SU-DHL-6 (cell line): ENCODE data around the gene THSD7B.

Experiments
- H2AFZ ChIP-seq: fragments of 200-600 bp; sonication (generic); 2 replicates; pipeline ENCODE4 v1.6.1; 2014; ENCODE audit warnings: low read depth, mild to moderate bottlenecking, moderate library complexity, mixed read lengths, antibody characterized with exemption, low read length; ENCODE audit not compliant: severe bottlenecking
- H3F3A ChIP-seq: fragments of 200-600 bp; shearing (Covaris generic); 2 replicates; pipeline ENCODE4 v1.6.0; 2016; ENCODE audit warnings: antibody characterized with exemption, mild to moderate bottlenecking; ENCODE audit not compliant: insufficient read depth
- H3K27ac ChIP-seq: fragments of 200-600 bp; sonication (generic); 2 replicates; pipeline ENCODE4 v1.5.1; 2016; ENCODE audit warnings: low read depth, mild to moderate bottlenecking, low read length, moderate library complexity, mixed read lengths
- H3K27me3 ChIP-seq: fragments of 200-600 bp; sonication (generic), shearing (Covaris generic); 2 replicates; pipeline ENCODE4 v1.6.0; 2014; ENCODE audit warnings: mild to moderate bottlenecking, low read length
- H3K36me3 ChIP-seq: fragments of 200-600 bp; sonication (generic); 2 replicates; pipeline ENCODE4 v1.6.1; 2014; ENCODE audit warnings: mild to moderate bottlenecking, low read length, mixed read lengths
- H3K4me2 ChIP-seq: fragments of 300-600, 200-600 bp; shearing (Covaris generic), sonication (generic); 2 replicates; pipeline ENCODE4 v1.6.0; 2014; ENCODE audit warnings: low read length, low read depth, mild to moderate bottlenecking; ENCODE audit not compliant: poor library complexity, severe bottlenecking
- H3K4me3 ChIP-seq: fragments of 200-600 bp; sonication (generic); 2 replicates; pipeline ENCODE4 v1.5.1; 2014; ENCODE audit warnings: antibody characterized with exemption, low read length, mild to moderate bottlenecking, mixed read lengths; ENCODE audit not compliant: insufficient read depth, poor library complexity, severe bottlenecking
- H3K79me2 ChIP-seq: fragments of 200-600 bp; sonication (generic); 2 replicates; pipeline ENCODE4 v1.6.1; 2014; ENCODE audit warnings: mild to moderate bottlenecking, low read length, moderate library complexity; ENCODE audit not compliant: insufficient read depth
- H3K9ac ChIP-seq: fragments of 200-600 bp; sonication (generic); 2 replicates; pipeline ENCODE4 v1.7.0; 2014; ENCODE audit warnings: mild to moderate bottlenecking, low read length
- H3K9me2 ChIP-seq: fragments of 200-600 bp; sonication (generic); replicated peaks from 2 replicates; pipeline ENCODE4 v1.6.1; 2014; ENCODE audit warnings: low read length; ENCODE audit not compliant: insufficient read depth
- H3K9me3 ChIP-seq: fragments of 200-600 bp; sonication (generic); 2 replicates; pipeline ENCODE4 v1.6.1; 2014; ENCODE audit warnings: low read length, mixed read lengths; ENCODE audit not compliant: insufficient read depth
- H4K20me1 ChIP-seq: fragments of 200-600 bp; sonication (generic); 2 replicates; pipeline ENCODE4 v1.6.1; 2014; ENCODE audit warnings: low read depth, mild to moderate bottlenecking, antibody characterized with exemption, low read length, moderate library complexity, mixed read lengths
- CTCF ChIP-seq: fragments of 200-600 bp; sonication (generic); IDR thresholded peaks from one replicate; pipeline ENCODE4 v1.5.1; 2017; ENCODE audit warnings: antibody characterized with exemption, mild to moderate bottlenecking, low read length, moderate library complexity; ENCODE audit not compliant: insufficient read depth, poor library complexity, severe bottlenecking
- EZH2phosphoT487 ChIP-seq: fragments of 200-600 bp; sonication (generic), shearing (Covaris generic); conservative IDR thresholded peaks from 2 replicates; pipeline ENCODE4 v1.6.1; 2018; ENCODE audit warnings: mild to moderate bottlenecking, antibody characterized with exemption, low read length, moderate library complexity, mixed read lengths

Gene THSD7B

GRCh38 chr2:136935119-136935518, 169.8 kb downstream of the THSD7B start:
- TF ChIP-seq CTCF (no peak), EZH2phosphoT487 (no peak)
- Histone ChIP-seq H3K27me3 (no peaks in the 10 kb centered on the region), H3K79me2 (no peaks in the 10 kb centered on the region), H4K20me1 (no peaks in the 10 kb centered on the region; the same call in 1 of the 2 replicates), H3K9ac (no peak overlapping the region), H3F3A (no peaks in the 10 kb centered on the region), H2AFZ (no peak overlapping the region), H3K9me2 (no peaks in the 10 kb centered on the region), H3K4me3 (no peak overlapping the region), H3K36me3 (no peaks in the 10 kb centered on the region), H3K27ac (no peak overlapping the region), H3K4me2 (no peak overlapping the region), H3K9me3 (no peaks in the 10 kb centered on the region)

- no peaks in the 10 kb centered on the region for H3K9me2 ChIP-seq
- no peaks in the 10 kb centered on the region for H4K20me1 ChIP-seq
- H3K9me3 ChIP-seq, result no peaks in the 10 kb centered on the region
- no peak overlapping the region for H3K9ac ChIP-seq
- no peaks in the 10 kb centered on the region for H3F3A ChIP-seq
- H3K27me3 ChIP-seq, result no peaks in the 10 kb centered on the region
- H2AFZ ChIP-seq, result no peak overlapping the region
- no peaks in the 10 kb centered on the region for H3K36me3 ChIP-seq
- no peak overlapping the region for H3K4me3 ChIP-seq
- no peaks in the 10 kb centered on the region for H3K79me2 ChIP-seq
- no peak overlapping the region for H3K27ac ChIP-seq
- no peak for TF ChIP-seq CTCF
- no peak overlapping the region for H3K4me2 ChIP-seq
These were observed 190.7 kb downstream of the THSD7B start for GRCh38 chr2:136956050-136956449.

- Histone ChIP-seq H3K36me3 (no peaks in the 10 kb centered on the region), H3K9ac (no peak overlapping the region), H3K4me2 (no peak overlapping the region), H3K9me2 (no peaks in the 10 kb centered on the region), H3K27me3 (no peaks in the 10 kb centered on the region), H3F3A (no peaks in the 10 kb centered on the region), H3K79me2 (no peaks in the 10 kb centered on the region), H2AFZ (no peak overlapping the region), H3K9me3 (no peaks in the 10 kb centered on the region), H4K20me1 (no peaks in the 10 kb centered on the region), H3K27ac (no peak overlapping the region), H3K4me3 (no peak overlapping the region)
- TF ChIP-seq CTCF (no peak), EZH2phosphoT487 (no peak)
These were observed 191.7 kb downstream of the THSD7B start for GRCh38 chr2:136957044-136957443.
